SU-DHL-6 (cell line): Measurements from ENCODE around the gene NAT9.

Source experiments
- H2AFZ ChIP-seq: fragments of 200-600 bp; sonication (generic); 2 replicates; pipeline ENCODE4 v1.6.1; 2014; ENCODE audit warnings: low read depth, mild to moderate bottlenecking, moderate library complexity, mixed read lengths, antibody characterized with exemption, low read length; ENCODE audit not compliant: severe bottlenecking
- H3F3A ChIP-seq: fragments of 200-600 bp; shearing (Covaris generic); 2 replicates; pipeline ENCODE4 v1.6.0; 2016; ENCODE audit warnings: antibody characterized with exemption, mild to moderate bottlenecking; ENCODE audit not compliant: insufficient read depth
- H3K27ac ChIP-seq: fragments of 200-600 bp; sonication (generic); 2 replicates; pipeline ENCODE4 v1.5.1; 2016; ENCODE audit warnings: low read depth, mild to moderate bottlenecking, low read length, moderate library complexity, mixed read lengths
- H3K27me3 ChIP-seq: fragments of 200-600 bp; sonication (generic), shearing (Covaris generic); 2 replicates; pipeline ENCODE4 v1.6.0; 2014; ENCODE audit warnings: mild to moderate bottlenecking, low read length
- H3K36me3 ChIP-seq: fragments of 200-600 bp; sonication (generic); 2 replicates; pipeline ENCODE4 v1.6.1; 2014; ENCODE audit warnings: mild to moderate bottlenecking, low read length, mixed read lengths
- H3K4me2 ChIP-seq: fragments of 300-600, 200-600 bp; shearing (Covaris generic), sonication (generic); 2 replicates; pipeline ENCODE4 v1.6.0; 2014; ENCODE audit warnings: low read length, low read depth, mild to moderate bottlenecking; ENCODE audit not compliant: poor library complexity, severe bottlenecking
- H3K4me3 ChIP-seq: fragments of 200-600 bp; sonication (generic); 2 replicates; pipeline ENCODE4 v1.5.1; 2014; ENCODE audit warnings: antibody characterized with exemption, low read length, mild to moderate bottlenecking, mixed read lengths; ENCODE audit not compliant: insufficient read depth, poor library complexity, severe bottlenecking
- H3K79me2 ChIP-seq: fragments of 200-600 bp; sonication (generic); 2 replicates; pipeline ENCODE4 v1.6.1; 2014; ENCODE audit warnings: mild to moderate bottlenecking, low read length, moderate library complexity; ENCODE audit not compliant: insufficient read depth
- H3K9ac ChIP-seq: fragments of 200-600 bp; sonication (generic); 2 replicates; pipeline ENCODE4 v1.7.0; 2014; ENCODE audit warnings: mild to moderate bottlenecking, low read length
- H3K9me2 ChIP-seq: fragments of 200-600 bp; sonication (generic); replicated peaks from 2 replicates; pipeline ENCODE4 v1.6.1; 2014; ENCODE audit warnings: low read length; ENCODE audit not compliant: insufficient read depth
- H3K9me3 ChIP-seq: fragments of 200-600 bp; sonication (generic); 2 replicates; pipeline ENCODE4 v1.6.1; 2014; ENCODE audit warnings: low read length, mixed read lengths; ENCODE audit not compliant: insufficient read depth
- H4K20me1 ChIP-seq: fragments of 200-600 bp; sonication (generic); 2 replicates; pipeline ENCODE4 v1.6.1; 2014; ENCODE audit warnings: low read depth, mild to moderate bottlenecking, antibody characterized with exemption, low read length, moderate library complexity, mixed read lengths
- CTCF ChIP-seq: fragments of 200-600 bp; sonication (generic); IDR thresholded peaks from one replicate; pipeline ENCODE4 v1.5.1; 2017; ENCODE audit warnings: antibody characterized with exemption, mild to moderate bottlenecking, low read length, moderate library complexity; ENCODE audit not compliant: insufficient read depth, poor library complexity, severe bottlenecking
- EZH2phosphoT487 ChIP-seq: fragments of 200-600 bp; sonication (generic), shearing (Covaris generic); conservative IDR thresholded peaks from 2 replicates; pipeline ENCODE4 v1.6.1; 2018; ENCODE audit warnings: mild to moderate bottlenecking, antibody characterized with exemption, low read length, moderate library complexity, mixed read lengths

Gene NAT9

GRCh38 chr17:74810699-74811485 lies 34.7 kb upstream of the NAT9 start:
- H4K20me1 ChIP-seq: no peaks in the 10 kb centered on the region
- no peaks in the 10 kb centered on the region for H3K36me3 ChIP-seq
- H3K4me2 ChIP-seq: no peak overlapping the region
- no peak overlapping the region for H3K27ac ChIP-seq
- no peaks in the 10 kb centered on the region for H3K79me2 ChIP-seq
- no peaks in the 10 kb centered on the region for H3K9me2 ChIP-seq
- H2AFZ ChIP-seq: no peak overlapping the region
- no peaks in the 10 kb centered on the region for H3F3A ChIP-seq
- TF ChIP-seq CTCF (no peak), EZH2phosphoT487 (no peak)
- H3K9ac ChIP-seq: no peak overlapping the region
- no peak overlapping the region for H3K4me3 ChIP-seq
- H3K9me3 ChIP-seq: no peaks in the 10 kb centered on the region
- no peaks in the 10 kb centered on the region for H3K27me3 ChIP-seq

- no peaks in the 10 kb centered on the region for H3F3A ChIP-seq
- no peaks in the 10 kb centered on the region for H3K36me3 ChIP-seq
Measured at GRCh38 chr17:74808714-74809430, 32.7 kb upstream of the NAT9 start.

GRCh38 chr17:74807925-74808324 lies 31.8 kb upstream of the NAT9 start:
- H3K9me3 ChIP-seq: no peaks in the 10 kb centered on the region
- H3K79me2 ChIP-seq: no peaks in the 10 kb centered on the region
- no peak overlapping the region for H3K4me2 ChIP-seq
- H3K9me2 ChIP-seq: no peaks in the 10 kb centered on the region
- no peak overlapping the region for H3K9ac ChIP-seq
- no peaks in the 10 kb centered on the region for H3F3A ChIP-seq
- no peak overlapping the region for H2AFZ ChIP-seq
- no peak overlapping the region for H3K4me3 ChIP-seq
- H4K20me1 ChIP-seq: no peaks in the 10 kb centered on the region
- H3K27me3 ChIP-seq: no peaks in the 10 kb centered on the region
- no peak overlapping the region for H3K27ac ChIP-seq
- H3K36me3 ChIP-seq: no peaks in the 10 kb centered on the region
- TF ChIP-seq CTCF (no peak), EZH2phosphoT487 (no peak)

More at GRCh38 chr17:74808714-74809430, 32.7 kb upstream of the NAT9 start:
- Histone ChIP-seq H4K20me1 (no peaks in the 10 kb centered on the region), H2AFZ (no peak overlapping the region), H3K79me2 (no peaks in the 10 kb centered on the region), H3K4me2 (no peak overlapping the region), H3K27me3 (no peaks in the 10 kb centered on the region), H3K9me3 (no peaks in the 10 kb centered on the region), H3K4me3 (no peak overlapping the region), H3K27ac (no peak overlapping the region), H3K9me2 (no peaks in the 10 kb centered on the region), H3K9ac (no peak overlapping the region)
- no peak for TF ChIP-seq CTCF
- no peak for TF ChIP-seq EZH2phosphoT487
